GM18505 (cell line): ENCODE measurements around the gene UBA52.
A peak's percentile ranks its signal among the peaks of the same experiment; 100 is the strongest.

Experiments
- ATAC-seq: cut with Tn5 transposase; IDR thresholded peaks from one replicate; pipeline ENCODE4 v1.9.1; 2021; ENCODE audit not compliant: unreplicated experiment
- POLR2A ChIP-seq: IDR thresholded peaks from 4 replicates; pipeline ENCODE4 v1.6.1; 2011; ENCODE audit warnings: borderline replicate concordance; ENCODE audit not compliant: insufficient read depth, insufficient read length; ENCODE audit errors: extremely low read depth

The UBA52 gene

GRCh38 chr19:18541258-18541991 lies 30.2 kb upstream of the UBA52 start:
- no peak for TF ChIP-seq POLR2A
- ATAC-seq: no peak

- no peak for TF ChIP-seq POLR2A
- no peak for ATAC-seq
Observed at GRCh38 chr19:18541992-18542940, 29.4 kb upstream of the UBA52 start.

GRCh38 chr19:18542941-18543813 lies 28.5 kb upstream of the UBA52 start, which contains the start of gene FKBP8:
TSS of gene FKBP8 (minus strand) at chr19:18543573. CDS start at chr19:18541970, 1,603 bp downstream.
- no peak for TF ChIP-seq POLR2A
- peak; percentile 88 for ATAC-seq

- ATAC-seq: peak; percentile 66
- peak; percentile 59 for TF ChIP-seq POLR2A
Observed at GRCh38 chr19:18543814-18544475, 27.7 kb upstream of the UBA52 start.

- no peak for ATAC-seq
- no peak for TF ChIP-seq POLR2A
Observed at GRCh38 chr19:18551631-18552030, 20.0 kb upstream of the UBA52 start.

GRCh38 chr19:18557411-18558201 lies 14.1 kb upstream of the UBA52 start, which contains the start of gene KXD1:
TSS of gene KXD1 (plus strand) at chr19:18557870. CDS start at chr19:18562057, 4,187 bp downstream.
- TF ChIP-seq POLR2A: peak; percentile 89
- peak; percentile 82 for ATAC-seq

GRCh38 chr19:18558202-18558555 lies 13.5 kb upstream of the UBA52 start:
- peak; percentile 4 for ATAC-seq
- TF ChIP-seq POLR2A: no peak

- no peak for TF ChIP-seq POLR2A
- no peak for ATAC-seq
Observed at GRCh38 chr19:18558604-18559003, 13.1 kb upstream of the UBA52 start.

GRCh38 chr19:18559685-18560084 lies 12.0 kb upstream of the UBA52 start:
- no peak for TF ChIP-seq POLR2A
- ATAC-seq: no peak

GRCh38 chr19:18562086-18562485 lies 9.6 kb upstream of the UBA52 start:
- TF ChIP-seq POLR2A: no peak
- no peak for ATAC-seq

- no peak for TF ChIP-seq POLR2A
- ATAC-seq: no peak
Observed at GRCh38 chr19:18566953-18567352, 4.7 kb upstream of the UBA52 start.

GRCh38 chr19:18568367-18568766 lies 3.3 kb upstream of the UBA52 start:
- no peak for TF ChIP-seq POLR2A
- no peak for ATAC-seq
